GM19463 (cell line): Measurements from ENCODE around the gene AARSD1.
"Not testable (repeated sequence)": the region's sequence is repeated elsewhere in the genome, so short reads cannot be mapped to it uniquely, and the experiment has no call there.

ENCODE experiments used
- ATAC-seq: cut with Tn5 transposase; IDR thresholded peaks from one replicate; pipeline ENCODE4 v1.9.1; 2021; ENCODE audit warnings: mild to moderate bottlenecking, moderate library complexity; ENCODE audit not compliant: unreplicated experiment

AARSD1 gene

GRCh38 chr17:42920922-42921321 is 43.3 kb downstream of the AARSD1 start:
- no peak for ATAC-seq

- ATAC-seq: no peak
Measured at GRCh38 chr17:42920106-42920900, 44.0 kb downstream of the AARSD1 start.

- ATAC-seq: not testable (repeated sequence)
Measured at GRCh38 chr17:42919522-42920077, 44.7 kb downstream of the AARSD1 start.

- ATAC-seq: no peak
Measured at GRCh38 chr17:42918902-42919521, 45.2 kb downstream of the AARSD1 start.

GRCh38 chr17:42917236-42917603 is 47.0 kb downstream of the AARSD1 start:
- no peak for ATAC-seq

GRCh38 chr17:42916388-42917235 is 47.6 kb downstream of the AARSD1 start:
- ATAC-seq: not testable (repeated sequence)

GRCh38 chr17:42915288-42915687 is 49.0 kb downstream of the AARSD1 start:
- not testable (repeated sequence) for ATAC-seq

- ATAC-seq: no peak
Measured at GRCh38 chr17:42913981-42914617, 50.2 kb downstream of the AARSD1 start.

GRCh38 chr17:42913522-42913921 is 50.7 kb downstream of the AARSD1 start:
- ATAC-seq: no peak

GRCh38 chr17:42908872-42909700 is 55.2 kb downstream of the AARSD1 start:
- ATAC-seq: no peak

GRCh38 chr17:42906772-42907446 is 57.3 kb downstream of the AARSD1 start:
- ATAC-seq: no peak

- ATAC-seq: no peak
Measured at GRCh38 chr17:42904110-42904469, 60.2 kb downstream of the AARSD1 start.

- ATAC-seq: no peak
Measured at GRCh38 chr17:42901535-42902229, 62.6 kb downstream of the AARSD1 start.
